Panc1 (cell line): ENCODE data around the gene EXOC6B. TPM values are rescaled to one million over a fixed set of nuclear protein-coding genes. Genes with fewer than 3 reads are reported as not detected.

ENCODE experiments used
- ATAC-seq: fragments of 200-7000 bp; cut with Tn5 transposase; 2 replicates; pipeline ENCODE4 v1.9.1; 2020; ENCODE audit warnings: mild to moderate bottlenecking, moderate library complexity
- BruUV-seq: library from RNA; stranded (reverse); fragments of 400-500 nt; replicated peaks from 2 replicates; lab custom pipeline; 2021; lab: Mats Ljungman, UMichigan
- CTCF ChIA-PET: fragments of 300-600 bp; sonication (Branson Sonifier 250); formaldehyde crosslinking; loops from one replicate; lab custom pipeline; 2022; ENCODE audit warnings: antibody characterized with exemption; lab: Charles Lee
- POLR2A ChIA-PET: fragments of 300-600 bp; sonication (Branson Sonifier 250); formaldehyde crosslinking; loops from one replicate; lab custom pipeline; 2022; ENCODE audit warnings: antibody characterized with exemption; lab: Charles Lee
- DNase-seq: peaks from one replicate; pipeline ENCODE4 v3.0.0-alpha.2; 2010; ENCODE audit warnings: low read depth, low spot score
- H3K27ac ChIP-seq: 2 replicates; pipeline ENCODE4 v1.5.1; 2011; ENCODE audit warnings: mild to moderate bottlenecking, low read length, inconsistent platforms
- H3K27me3 ChIP-seq: fragments of 200-500 bp; sonication (Bioruptor generic); 2 replicates; pipeline ENCODE4 v1.6.0; 2014; ENCODE audit warnings: low read length, inconsistent platforms; ENCODE audit not compliant: control insufficient read depth, insufficient read depth
- H3K36me3 ChIP-seq: fragments of 200-500 bp; sonication (Bioruptor generic); 2 replicates; pipeline ENCODE4 v1.5.1; 2014; ENCODE audit warnings: inconsistent platforms, mild to moderate bottlenecking, low read length, moderate library complexity; ENCODE audit not compliant: control insufficient read depth, insufficient read depth
- H3K4me1 ChIP-seq: 2 replicates; pipeline ENCODE4 v1.5.1; 2011; ENCODE audit warnings: inconsistent platforms, mild to moderate bottlenecking, low read length, moderate library complexity; ENCODE audit not compliant: control insufficient read depth, insufficient read depth
- H3K4me3 ChIP-seq, 2 experiments: 2 replicates each; pipeline ENCODE4 v1.5.1; 2011 to 2012; ENCODE audit warnings: low read depth in 2 of 2, low read length in 2 of 2, mild to moderate bottlenecking in 2 of 2, inconsistent platforms in 1 of 2, moderate library complexity in 1 of 2
- H3K9me3 ChIP-seq: fragments of 200-500 bp; sonication (Bioruptor generic); 2 replicates; pipeline ENCODE4 v1.5.1; 2014; ENCODE audit warnings: low read depth, mild to moderate bottlenecking, inconsistent platforms, low read length, moderate library complexity; ENCODE audit not compliant: control insufficient read depth, insufficient read depth
- POLR2AphosphoS5 ChIP-seq: IDR thresholded peaks from 2 replicates; pipeline ENCODE4 v1.6.1; 2012; ENCODE audit warnings: mild to moderate bottlenecking, low read depth, low read length, moderate library complexity
- SIN3A ChIP-seq: IDR thresholded peaks from 2 replicates; pipeline ENCODE4 v1.6.1; 2012; ENCODE audit warnings: low read depth, mild to moderate bottlenecking, low read length, moderate library complexity, borderline replicate concordance; ENCODE audit not compliant: insufficient read depth
- TCF7L2 ChIP-seq: IDR thresholded peaks from 2 replicates; pipeline ENCODE4 v1.6.1; 2011; ENCODE audit warnings: mild to moderate bottlenecking, low read depth, low read length, inconsistent platforms
- in situ Hi-C: cut with HindIII; loops from 2 replicates; pipeline ENCODE4 v1.10.0; 2016; ENCODE audit warnings: low sequenced_read_pairs, low pct_unique_long_range_greater_than_20kb
- intact Hi-C: fragments of 100-400 bp; cut with micrococcal nuclease; formaldehyde crosslinking; loops from one replicate; pipeline ENCODE4 v1.10.0; 2022; ENCODE audit not compliant: unreplicated experiment
- total RNA-seq: library from RNA; stranded (reverse); gene quantifications from one replicate; pipeline ENCODE4 v1.2.1, GENCODE V29; 2021; ENCODE audit not compliant: unreplicated experiment
- TF ChIP-seq, protein P1 (sequence below): fragments of 450-650 bp; IDR thresholded peaks from 2 replicates; pipeline ENCODE4 v1.5.1; 2017; ENCODE audit warnings: mild to moderate bottlenecking
- TF ChIP-seq, protein P2 (sequence below), 2 experiments: IDR thresholded peaks; 2 replicates each; pipeline ENCODE4 v1.6.1; 2011 to 2012; ENCODE audit warnings: low read depth in 2 of 2, control low read depth in 1 of 2, low read length in 1 of 2, mild to moderate bottlenecking in 1 of 2, moderate library complexity in 1 of 2; ENCODE audit not compliant: insufficient read depth in 1 of 2

The EXOC6B gene
- total RNA-seq, 1 experiment from 2014 or later, result 23.2 TPM

DNA sequence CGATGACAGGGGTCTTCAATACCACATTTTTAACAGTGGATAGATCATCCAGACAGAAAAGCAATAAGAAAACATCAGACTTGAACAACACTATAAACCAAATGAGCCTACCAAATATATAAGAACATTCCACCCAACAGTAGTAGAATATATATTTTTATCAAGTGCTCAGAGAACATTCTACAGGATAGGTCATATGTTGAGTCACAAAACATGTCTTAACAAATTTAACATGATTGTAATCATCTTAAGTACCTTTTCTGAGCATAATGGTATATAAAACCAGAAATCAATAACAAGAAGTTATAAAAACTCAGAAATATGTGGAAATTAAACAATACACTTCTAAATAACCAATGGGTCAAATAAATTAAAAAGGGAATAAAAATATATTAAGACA is 484.2 kb downstream of the EXOC6B start:
- intact Hi-C loops (no loop called here), in situ Hi-C loops (no loop called here)
- no peak for ATAC-seq
- Histone ChIP-seq H3K4me1 (no peaks in the 10 kb centered on the region), H3K9me3 (no peaks in the 10 kb centered on the region), H3K27ac (no peak overlapping the region), H3K4me3 (no peak overlapping the region), H3K27me3 (no peaks in the 10 kb centered on the region), H3K36me3 (no peaks in the 10 kb centered on the region)
- no TSS peak for BruUV-seq
- TF ChIP-seq, protein P1, sequence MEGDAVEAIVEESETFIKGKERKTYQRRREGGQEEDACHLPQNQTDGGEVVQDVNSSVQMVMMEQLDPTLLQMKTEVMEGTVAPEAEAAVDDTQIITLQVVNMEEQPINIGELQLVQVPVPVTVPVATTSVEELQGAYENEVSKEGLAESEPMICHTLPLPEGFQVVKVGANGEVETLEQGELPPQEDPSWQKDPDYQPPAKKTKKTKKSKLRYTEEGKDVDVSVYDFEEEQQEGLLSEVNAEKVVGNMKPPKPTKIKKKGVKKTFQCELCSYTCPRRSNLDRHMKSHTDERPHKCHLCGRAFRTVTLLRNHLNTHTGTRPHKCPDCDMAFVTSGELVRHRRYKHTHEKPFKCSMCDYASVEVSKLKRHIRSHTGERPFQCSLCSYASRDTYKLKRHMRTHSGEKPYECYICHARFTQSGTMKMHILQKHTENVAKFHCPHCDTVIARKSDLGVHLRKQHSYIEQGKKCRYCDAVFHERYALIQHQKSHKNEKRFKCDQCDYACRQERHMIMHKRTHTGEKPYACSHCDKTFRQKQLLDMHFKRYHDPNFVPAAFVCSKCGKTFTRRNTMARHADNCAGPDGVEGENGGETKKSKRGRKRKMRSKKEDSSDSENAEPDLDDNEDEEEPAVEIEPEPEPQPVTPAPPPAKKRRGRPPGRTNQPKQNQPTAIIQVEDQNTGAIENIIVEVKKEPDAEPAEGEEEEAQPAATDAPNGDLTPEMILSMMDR, result no peak
- TF ChIP-seq, protein P2, sequence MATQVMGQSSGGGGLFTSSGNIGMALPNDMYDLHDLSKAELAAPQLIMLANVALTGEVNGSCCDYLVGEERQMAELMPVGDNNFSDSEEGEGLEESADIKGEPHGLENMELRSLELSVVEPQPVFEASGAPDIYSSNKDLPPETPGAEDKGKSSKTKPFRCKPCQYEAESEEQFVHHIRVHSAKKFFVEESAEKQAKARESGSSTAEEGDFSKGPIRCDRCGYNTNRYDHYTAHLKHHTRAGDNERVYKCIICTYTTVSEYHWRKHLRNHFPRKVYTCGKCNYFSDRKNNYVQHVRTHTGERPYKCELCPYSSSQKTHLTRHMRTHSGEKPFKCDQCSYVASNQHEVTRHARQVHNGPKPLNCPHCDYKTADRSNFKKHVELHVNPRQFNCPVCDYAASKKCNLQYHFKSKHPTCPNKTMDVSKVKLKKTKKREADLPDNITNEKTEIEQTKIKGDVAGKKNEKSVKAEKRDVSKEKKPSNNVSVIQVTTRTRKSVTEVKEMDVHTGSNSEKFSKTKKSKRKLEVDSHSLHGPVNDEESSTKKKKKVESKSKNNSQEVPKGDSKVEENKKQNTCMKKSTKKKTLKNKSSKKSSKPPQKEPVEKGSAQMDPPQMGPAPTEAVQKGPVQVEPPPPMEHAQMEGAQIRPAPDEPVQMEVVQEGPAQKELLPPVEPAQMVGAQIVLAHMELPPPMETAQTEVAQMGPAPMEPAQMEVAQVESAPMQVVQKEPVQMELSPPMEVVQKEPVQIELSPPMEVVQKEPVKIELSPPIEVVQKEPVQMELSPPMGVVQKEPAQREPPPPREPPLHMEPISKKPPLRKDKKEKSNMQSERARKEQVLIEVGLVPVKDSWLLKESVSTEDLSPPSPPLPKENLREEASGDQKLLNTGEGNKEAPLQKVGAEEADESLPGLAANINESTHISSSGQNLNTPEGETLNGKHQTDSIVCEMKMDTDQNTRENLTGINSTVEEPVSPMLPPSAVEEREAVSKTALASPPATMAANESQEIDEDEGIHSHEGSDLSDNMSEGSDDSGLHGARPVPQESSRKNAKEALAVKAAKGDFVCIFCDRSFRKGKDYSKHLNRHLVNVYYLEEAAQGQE (IDR thresholded peaks at IDR 0.05; ENCODE audit: insufficient read depth in 1 of 2, low read depth in 2 of 2, low read length in 1 of 2), result no peak
- TF ChIP-seq SIN3A, result no peak
- no peak for TF ChIP-seq TCF7L2
- TF ChIP-seq POLR2AphosphoS5, result no peak
- CTCF ChIA-PET, result no interaction called here
- no peak for DNase-seq
- POLR2A ChIA-PET, result no interaction called here

DNA sequence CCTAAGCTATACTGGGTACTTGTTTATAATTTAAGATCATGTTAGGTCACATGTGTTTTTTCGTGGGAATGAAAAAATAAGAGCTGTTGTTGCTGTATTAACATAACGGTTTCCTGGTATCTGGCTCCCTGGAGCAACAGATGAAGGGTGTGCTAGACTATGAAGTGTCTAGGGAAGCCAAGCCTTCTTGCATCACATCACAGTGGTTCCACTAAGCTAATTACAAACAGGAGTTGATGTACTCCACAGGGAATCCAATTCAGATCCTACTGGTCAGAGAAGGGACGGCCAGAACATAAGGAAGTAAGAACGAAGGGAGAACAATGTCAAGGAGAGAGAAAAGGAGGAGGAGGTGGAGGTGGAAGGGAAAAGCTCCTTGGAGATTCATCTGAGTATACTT is 485.2 kb downstream of the EXOC6B start:
- no TSS peak for BruUV-seq
- no peaks in the 10 kb centered on the region for H3K36me3 ChIP-seq
- H3K9me3 ChIP-seq, result no peaks in the 10 kb centered on the region
- POLR2A ChIA-PET, result no interaction called here
- no peak for ATAC-seq
- no peak overlapping the region for H3K4me3 ChIP-seq
- in situ Hi-C loops (no loop called here), intact Hi-C loops (no loop called here)
- no peak for TF ChIP-seq TCF7L2
- TF ChIP-seq, protein P1, result no peak
- TF ChIP-seq, protein P2 (IDR thresholded peaks at IDR 0.05; ENCODE audit: insufficient read depth in 1 of 2, low read depth in 2 of 2, low read length in 1 of 2), result no peak
- no peak for TF ChIP-seq POLR2AphosphoS5
- no peak for TF ChIP-seq SIN3A
- no peak for DNase-seq
- H3K27ac ChIP-seq, result no peak overlapping the region
- no peaks in the 10 kb centered on the region for H3K27me3 ChIP-seq
- CTCF ChIA-PET, result no interaction called here
- no peaks in the 10 kb centered on the region for H3K4me1 ChIP-seq
